ENCODE measurements around the gene CTIF. TPM values are rescaled to one million over a fixed set of nuclear protein-coding genes. Genes with fewer than 3 reads are reported as not detected.

Gene CTIF
- polyA plus RNA-seq, 2 donors = 11.8 to 22.7 TPM

- Histone ChIP-seq H3K4me1 (ENCODE audit: control insufficient read depth in 2 of 2, insufficient read depth in 2 of 2, low read length in 1 of 2) (peaks cover 2 to 3% of the 10 kb centered on the region in 2 donors), H3K9me3 (ENCODE audit: control insufficient read depth in 2 of 2, insufficient read depth in 1 of 2, low read depth in 1 of 2, low read length in 1 of 2) (no peaks in the 10 kb centered on the region), H3K27me3 (ENCODE audit: control insufficient read depth in 1 of 2, insufficient read depth in 2 of 2, low read length in 2 of 2) (no peaks in the 10 kb centered on the region), H3K36me3 (ENCODE audit: control insufficient read depth in 2 of 2, insufficient read depth in 2 of 2, low read length in 1 of 2) (no peaks in the 10 kb centered on the region), H3K4me3 (ENCODE audit: low read depth in 1 of 2, low read length in 2 of 2) (no peak overlapping the region), H3K27ac (ENCODE audit: low read depth in 2 of 2, low read length in 1 of 2) (no peak overlapping the region)
- WGBS, 2 donors = 74 to 80% methylated on average over 3 of the region's 3 CpGs
Observed at GRCh38 chr18:48571639-48572384, 33.0 kb downstream of the CTIF start.

- H3K36me3 ChIP-seq (ENCODE audit: control insufficient read depth in 2 of 2, insufficient read depth in 2 of 2, low read length in 1 of 2) = no peaks in the 10 kb centered on the region
- H3K27me3 ChIP-seq (ENCODE audit: control insufficient read depth in 1 of 2, insufficient read depth in 2 of 2, low read length in 2 of 2) = no peaks in the 10 kb centered on the region
- H3K9me3 ChIP-seq (ENCODE audit: control insufficient read depth in 2 of 2, insufficient read depth in 1 of 2, low read depth in 1 of 2, low read length in 1 of 2) = no peaks in the 10 kb centered on the region
- WGBS, 2 donors = 79 to 80% methylated on average over 10 of the region's 10 CpGs
- H3K4me3 ChIP-seq (ENCODE audit: low read depth in 1 of 2, low read length in 2 of 2) = no peak overlapping the region
- H3K27ac ChIP-seq (ENCODE audit: low read depth in 2 of 2, low read length in 1 of 2) = no peak overlapping the region
- peaks cover 2% of the 10 kb centered on the region in 2 donors for H3K4me1 ChIP-seq (ENCODE audit: control insufficient read depth in 2 of 2, insufficient read depth in 2 of 2, low read length in 1 of 2)
Observed at GRCh38 chr18:48572402-48573126, 33.7 kb downstream of the CTIF start.

GRCh38 chr18:48573632-48574283 is 34.9 kb downstream of the CTIF start:
- H3K27ac ChIP-seq (ENCODE audit: low read depth in 2 of 2, low read length in 1 of 2) = no peak overlapping the region
- no peak overlapping the region for H3K4me3 ChIP-seq (ENCODE audit: low read depth in 1 of 2, low read length in 2 of 2)
- H3K36me3 ChIP-seq (ENCODE audit: control insufficient read depth in 2 of 2, insufficient read depth in 2 of 2, low read length in 1 of 2) = no peaks in the 10 kb centered on the region
- no peaks in the 10 kb centered on the region for H3K4me1 ChIP-seq (ENCODE audit: control insufficient read depth in 2 of 2, insufficient read depth in 2 of 2, low read length in 1 of 2)
- H3K9me3 ChIP-seq (ENCODE audit: control insufficient read depth in 2 of 2, insufficient read depth in 1 of 2, low read depth in 1 of 2, low read length in 1 of 2) = no peaks in the 10 kb centered on the region
- H3K27me3 ChIP-seq (ENCODE audit: control insufficient read depth in 1 of 2, insufficient read depth in 2 of 2, low read length in 2 of 2) = no peaks in the 10 kb centered on the region
- WGBS, 2 donors = 86 to 87% methylated on average over 14 of the region's 14 CpGs

- 78 to 80% methylated on average over 11 of the region's 11 CpGs for WGBS, 2 donors
- H3K27ac ChIP-seq (ENCODE audit: low read depth in 2 of 2, low read length in 1 of 2) = no peak overlapping the region
- no peaks in the 10 kb centered on the region for H3K36me3 ChIP-seq (ENCODE audit: control insufficient read depth in 2 of 2, insufficient read depth in 2 of 2, low read length in 1 of 2)
- H3K27me3 ChIP-seq (ENCODE audit: control insufficient read depth in 1 of 2, insufficient read depth in 2 of 2, low read length in 2 of 2) = no peaks in the 10 kb centered on the region
- no peaks in the 10 kb centered on the region for H3K9me3 ChIP-seq (ENCODE audit: control insufficient read depth in 2 of 2, insufficient read depth in 1 of 2, low read depth in 1 of 2, low read length in 1 of 2)
- H3K4me1 ChIP-seq (ENCODE audit: control insufficient read depth in 2 of 2, insufficient read depth in 2 of 2, low read length in 1 of 2) = no peaks in the 10 kb centered on the region
- H3K4me3 ChIP-seq (ENCODE audit: low read depth in 1 of 2, low read length in 2 of 2) = no peak overlapping the region
Observed at GRCh38 chr18:48574667-48575300, 36.0 kb downstream of the CTIF start.

GRCh38 chr18:48575301-48575657 is 36.4 kb downstream of the CTIF start:
- H3K4me3 ChIP-seq (ENCODE audit: low read depth in 1 of 2, low read length in 2 of 2) = no peak overlapping the region
- H3K4me1 ChIP-seq (ENCODE audit: control insufficient read depth in 2 of 2, insufficient read depth in 2 of 2, low read length in 1 of 2) = no peaks in the 10 kb centered on the region
- no peaks in the 10 kb centered on the region for H3K27me3 ChIP-seq (ENCODE audit: control insufficient read depth in 1 of 2, insufficient read depth in 2 of 2, low read length in 2 of 2)
- WGBS, 2 donors = 59 to 72% methylated on average over 8 of the region's 8 CpGs
- no peak overlapping the region for H3K27ac ChIP-seq (ENCODE audit: low read depth in 2 of 2, low read length in 1 of 2)
- no peaks in the 10 kb centered on the region for H3K36me3 ChIP-seq (ENCODE audit: control insufficient read depth in 2 of 2, insufficient read depth in 2 of 2, low read length in 1 of 2)
- no peaks in the 10 kb centered on the region for H3K9me3 ChIP-seq (ENCODE audit: control insufficient read depth in 2 of 2, insufficient read depth in 1 of 2, low read depth in 1 of 2, low read length in 1 of 2)

- H3K4me3 ChIP-seq (ENCODE audit: low read depth in 1 of 2, low read length in 2 of 2) = no peak overlapping the region
Observed at GRCh38 chr18:48575658-48576456, 37.0 kb downstream of the CTIF start.

GRCh38 chr18:48576457-48576771 is 37.6 kb downstream of the CTIF start:
- H3K27ac ChIP-seq (ENCODE audit: low read depth in 2 of 2, low read length in 1 of 2) = no peak overlapping the region
- H3K4me1 ChIP-seq (ENCODE audit: control insufficient read depth in 2 of 2, insufficient read depth in 2 of 2, low read length in 1 of 2) = peaks cover 0 to 2% of the 10 kb centered on the region in 2 donors
- WGBS, 2 donors = 84 to 87% methylated on average over 11 of the region's 11 CpGs
- no peaks in the 10 kb centered on the region for H3K27me3 ChIP-seq (ENCODE audit: control insufficient read depth in 1 of 2, insufficient read depth in 2 of 2, low read length in 2 of 2)
- H3K9me3 ChIP-seq (ENCODE audit: control insufficient read depth in 2 of 2, insufficient read depth in 1 of 2, low read depth in 1 of 2, low read length in 1 of 2) = no peaks in the 10 kb centered on the region
- no peaks in the 10 kb centered on the region for H3K36me3 ChIP-seq (ENCODE audit: control insufficient read depth in 2 of 2, insufficient read depth in 2 of 2, low read length in 1 of 2)
- H3K4me3 ChIP-seq (ENCODE audit: low read depth in 1 of 2, low read length in 2 of 2) = no peak overlapping the region

More at GRCh38 chr18:48575658-48576456, 37.0 kb downstream of the CTIF start:
- WGBS, 2 donors = 82 to 83% methylated on average over 24 of the region's 24 CpGs
- Histone ChIP-seq H3K27ac (ENCODE audit: low read depth in 2 of 2, low read length in 1 of 2) (no peak overlapping the region), H3K36me3 (ENCODE audit: control insufficient read depth in 2 of 2, insufficient read depth in 2 of 2, low read length in 1 of 2) (no peaks in the 10 kb centered on the region), H3K9me3 (ENCODE audit: control insufficient read depth in 2 of 2, insufficient read depth in 1 of 2, low read depth in 1 of 2, low read length in 1 of 2) (no peaks in the 10 kb centered on the region), H3K4me1 (ENCODE audit: control insufficient read depth in 2 of 2, insufficient read depth in 2 of 2, low read length in 1 of 2) (no peaks in the 10 kb centered on the region), H3K27me3 (ENCODE audit: control insufficient read depth in 1 of 2, insufficient read depth in 2 of 2, low read length in 2 of 2) (no peaks in the 10 kb centered on the region)

GRCh38 chr18:48577478-48578190 is 38.8 kb downstream of the CTIF start:
- H3K27ac ChIP-seq (ENCODE audit: low read depth in 2 of 2, low read length in 1 of 2) = no peak overlapping the region
- peaks cover 0 to 2% of the 10 kb centered on the region in 2 donors for H3K4me1 ChIP-seq (ENCODE audit: control insufficient read depth in 2 of 2, insufficient read depth in 2 of 2, low read length in 1 of 2)
- no peaks in the 10 kb centered on the region for H3K9me3 ChIP-seq (ENCODE audit: control insufficient read depth in 2 of 2, insufficient read depth in 1 of 2, low read depth in 1 of 2, low read length in 1 of 2)
- no peaks in the 10 kb centered on the region for H3K27me3 ChIP-seq (ENCODE audit: control insufficient read depth in 1 of 2, insufficient read depth in 2 of 2, low read length in 2 of 2)
- H3K4me3 ChIP-seq (ENCODE audit: low read depth in 1 of 2, low read length in 2 of 2) = no peak overlapping the region
- WGBS, 2 donors = 96% methylated on average over 5 of the region's 5 CpGs
- no peaks in the 10 kb centered on the region for H3K36me3 ChIP-seq (ENCODE audit: control insufficient read depth in 2 of 2, insufficient read depth in 2 of 2, low read length in 1 of 2)
